Measurements from ENCODE around the gene KIAA2012.

DNA sequence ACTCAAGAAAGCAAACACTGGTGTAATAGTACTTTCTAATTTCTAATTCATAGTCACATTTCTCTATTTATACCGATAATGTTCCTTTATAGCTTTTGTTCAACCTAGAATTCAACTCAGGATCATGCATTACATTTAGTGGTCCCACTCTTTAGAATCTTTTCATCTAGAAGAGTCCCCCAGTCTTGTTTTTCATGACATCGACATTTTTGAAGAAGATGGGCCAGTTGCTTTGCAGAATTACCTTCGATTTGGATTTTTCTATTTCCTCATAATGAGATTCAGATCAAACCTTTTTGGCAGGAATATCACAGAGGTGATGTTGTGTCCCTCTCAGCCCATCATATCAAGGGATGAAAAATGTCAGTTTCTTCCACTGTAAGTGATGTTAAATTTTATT, 35.3 kb downstream of the KIAA2012 start:
- TF ChIP-seq, protein P1, sequence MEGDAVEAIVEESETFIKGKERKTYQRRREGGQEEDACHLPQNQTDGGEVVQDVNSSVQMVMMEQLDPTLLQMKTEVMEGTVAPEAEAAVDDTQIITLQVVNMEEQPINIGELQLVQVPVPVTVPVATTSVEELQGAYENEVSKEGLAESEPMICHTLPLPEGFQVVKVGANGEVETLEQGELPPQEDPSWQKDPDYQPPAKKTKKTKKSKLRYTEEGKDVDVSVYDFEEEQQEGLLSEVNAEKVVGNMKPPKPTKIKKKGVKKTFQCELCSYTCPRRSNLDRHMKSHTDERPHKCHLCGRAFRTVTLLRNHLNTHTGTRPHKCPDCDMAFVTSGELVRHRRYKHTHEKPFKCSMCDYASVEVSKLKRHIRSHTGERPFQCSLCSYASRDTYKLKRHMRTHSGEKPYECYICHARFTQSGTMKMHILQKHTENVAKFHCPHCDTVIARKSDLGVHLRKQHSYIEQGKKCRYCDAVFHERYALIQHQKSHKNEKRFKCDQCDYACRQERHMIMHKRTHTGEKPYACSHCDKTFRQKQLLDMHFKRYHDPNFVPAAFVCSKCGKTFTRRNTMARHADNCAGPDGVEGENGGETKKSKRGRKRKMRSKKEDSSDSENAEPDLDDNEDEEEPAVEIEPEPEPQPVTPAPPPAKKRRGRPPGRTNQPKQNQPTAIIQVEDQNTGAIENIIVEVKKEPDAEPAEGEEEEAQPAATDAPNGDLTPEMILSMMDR (IDR thresholded peaks at IDR 0.05) = no peak
- TF ChIP-seq POLR2AphosphoS5 (IDR thresholded peaks at IDR 0.05) (no peak), POLR2A (IDR thresholded peaks at IDR 0.05) (no peak)

Measured in prostate gland (tissue), 2 donors.